ENCODE data around the gene DUOX1.

DUOX1 gene

GRCh38 chr15:45106002-45106790, 23.6 kb upstream of the DUOX1 start:
- DNase-seq (ENCODE audit: low spot score) = no peak

DNA sequence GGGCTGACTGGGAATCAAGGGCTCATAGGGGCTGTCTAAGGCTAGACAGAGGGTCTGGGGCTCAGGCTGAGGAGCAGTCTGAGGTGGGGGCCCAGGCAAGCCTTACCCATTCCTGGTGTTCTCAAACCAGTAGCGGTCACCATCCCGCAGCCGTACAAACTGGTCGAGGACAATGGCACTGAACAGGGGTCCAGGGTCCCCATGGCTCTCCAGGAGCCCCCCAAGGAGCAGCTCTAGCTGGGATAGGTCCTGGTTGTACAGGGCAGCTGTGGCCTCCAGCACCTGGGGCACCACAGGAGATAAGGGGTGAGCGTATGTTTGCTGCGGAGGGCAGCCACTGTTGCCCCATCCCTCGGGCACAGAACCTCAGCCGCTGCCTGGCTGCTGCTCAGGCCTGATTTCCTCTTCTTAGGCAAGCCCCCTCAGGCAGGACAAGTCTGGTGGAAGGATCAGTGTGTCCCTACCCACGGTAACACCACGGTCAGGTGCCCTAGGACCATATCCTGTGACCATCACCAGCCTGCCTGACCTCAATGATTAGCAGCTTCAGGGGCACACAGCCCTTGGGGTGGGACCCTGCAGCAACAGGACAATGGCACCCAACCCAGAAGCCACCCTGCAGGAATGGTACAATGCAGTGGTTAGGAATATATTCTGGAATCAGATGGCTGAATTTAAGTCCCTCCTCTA, 21.7 kb upstream of the DUOX1 start:
- no peak for DNase-seq (ENCODE audit: low spot score)

- no peak for DNase-seq (ENCODE audit: low spot score)
Observed at GRCh38 chr15:45110256-45110820, 19.5 kb upstream of the DUOX1 start.

DNA sequence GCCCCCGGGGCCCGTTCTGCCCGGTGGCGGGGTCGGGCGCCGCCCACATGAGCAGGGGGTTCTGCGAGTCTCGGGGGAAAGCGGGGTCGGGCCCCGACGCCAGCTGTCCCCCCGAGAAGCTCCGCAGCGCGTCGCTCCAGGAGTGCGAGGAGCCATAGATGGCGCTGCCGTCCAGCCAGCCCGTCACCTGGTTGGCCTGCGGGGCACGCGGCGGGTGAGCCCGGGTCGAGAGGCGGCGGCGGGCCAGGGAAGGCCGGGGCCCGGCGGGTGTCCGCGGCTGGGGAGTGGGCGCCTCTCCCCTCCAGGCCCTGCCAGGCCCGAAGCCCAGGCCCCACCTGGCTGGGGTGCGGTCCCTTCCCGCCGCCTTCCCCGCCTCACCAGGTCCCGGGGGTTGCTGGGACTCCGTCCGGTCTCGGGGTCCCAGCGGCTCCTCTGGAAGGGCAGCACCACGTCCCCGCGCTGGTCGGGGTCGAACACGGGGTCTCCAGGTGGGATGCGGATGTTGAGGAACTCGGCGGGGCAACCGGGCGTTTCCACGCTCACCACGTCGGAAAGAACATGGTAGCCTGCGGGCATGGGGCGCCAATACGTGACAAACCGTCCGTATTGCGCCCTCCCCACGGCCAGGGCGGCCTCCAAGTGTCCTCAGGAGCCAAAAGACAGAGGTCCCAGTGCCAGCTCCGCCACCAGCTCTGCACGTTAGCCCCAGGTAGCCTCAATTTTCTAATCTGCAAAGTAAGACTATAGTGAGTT, 18.2 kb upstream of the DUOX1 start:
- no peak for DNase-seq (ENCODE audit: low spot score)

DNA sequence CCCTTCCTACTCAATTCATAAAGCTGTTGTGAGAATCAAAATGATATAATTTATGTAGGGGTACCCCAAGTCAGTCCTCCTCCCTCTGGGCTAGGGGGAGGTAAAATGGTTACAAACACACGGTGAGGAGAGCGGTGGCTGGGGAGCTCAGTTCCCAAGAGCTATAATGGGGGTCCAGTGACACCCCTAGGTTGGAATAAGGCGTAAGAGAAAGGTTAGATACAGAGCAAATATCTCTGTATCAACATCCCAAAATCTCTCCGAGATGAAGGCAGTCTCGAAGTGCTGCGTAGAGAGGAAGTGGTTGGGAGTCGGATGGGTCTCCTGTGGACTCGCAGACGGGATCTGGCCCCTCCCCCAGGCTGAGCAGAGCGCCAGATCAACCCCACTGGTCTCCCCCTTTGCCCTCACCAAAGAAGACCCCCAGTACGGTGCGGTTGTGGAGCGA, 17.6 kb upstream of the DUOX1 start:
- DNase-seq (ENCODE audit: low spot score) = no peak

GRCh38 chr15:45112591-45113379, 17.0 kb upstream of the DUOX1 start:
- no peak for DNase-seq (ENCODE audit: low spot score)

DNA sequence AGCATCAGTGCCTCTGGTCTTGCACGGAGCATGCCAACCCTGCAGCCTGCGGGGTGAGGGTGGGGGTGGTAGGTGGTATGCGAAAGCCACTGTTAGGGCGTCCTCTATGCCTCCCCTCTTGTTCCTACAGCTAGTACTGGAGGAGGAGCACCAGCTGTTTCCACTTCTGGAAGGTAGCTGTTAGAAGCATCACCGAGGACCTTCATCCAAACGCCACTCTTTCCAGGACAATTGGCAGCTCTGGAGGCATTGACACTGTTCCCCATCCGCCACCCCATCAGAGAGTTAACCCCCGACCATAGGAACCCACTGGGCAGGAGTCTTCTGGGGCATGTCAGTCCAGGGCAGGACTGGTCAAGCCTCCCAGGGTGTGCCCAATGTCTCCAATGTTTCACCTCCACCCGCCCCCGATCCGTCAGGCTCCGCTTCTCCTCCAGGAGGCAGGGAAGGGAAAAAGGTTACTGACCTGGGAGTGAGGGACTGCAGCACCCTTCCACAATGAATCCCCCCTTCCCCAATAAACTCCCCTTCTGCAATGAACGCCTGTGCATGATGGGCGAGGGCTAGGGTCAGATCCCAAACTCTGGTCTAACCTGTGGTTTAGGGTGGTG, 16.3 kb upstream of the DUOX1 start:
- no peak for DNase-seq (ENCODE audit: low spot score)

GRCh38 chr15:45114076-45114750, 15.6 kb upstream of the DUOX1 start, which contains the start of the genes DUOX2 and DUOXA2:
Gene DUOX2 (minus strand): TSS chr15:45114172. CDS start chr15:45113411, 761 bp downstream.
Gene DUOXA2 (plus strand): TSS chr15:45114326. CDS start chr15:45114606, 280 bp downstream.
- DNase-seq (ENCODE audit: low spot score) = no peak

GRCh38 chr15:45114751-45115085, 15.1 kb upstream of the DUOX1 start:
- DNase-seq (ENCODE audit: low spot score) = no peak

GRCh38 chr15:45115312-45115820, 14.4 kb upstream of the DUOX1 start:
- no peak for DNase-seq (ENCODE audit: low spot score)

DNA sequence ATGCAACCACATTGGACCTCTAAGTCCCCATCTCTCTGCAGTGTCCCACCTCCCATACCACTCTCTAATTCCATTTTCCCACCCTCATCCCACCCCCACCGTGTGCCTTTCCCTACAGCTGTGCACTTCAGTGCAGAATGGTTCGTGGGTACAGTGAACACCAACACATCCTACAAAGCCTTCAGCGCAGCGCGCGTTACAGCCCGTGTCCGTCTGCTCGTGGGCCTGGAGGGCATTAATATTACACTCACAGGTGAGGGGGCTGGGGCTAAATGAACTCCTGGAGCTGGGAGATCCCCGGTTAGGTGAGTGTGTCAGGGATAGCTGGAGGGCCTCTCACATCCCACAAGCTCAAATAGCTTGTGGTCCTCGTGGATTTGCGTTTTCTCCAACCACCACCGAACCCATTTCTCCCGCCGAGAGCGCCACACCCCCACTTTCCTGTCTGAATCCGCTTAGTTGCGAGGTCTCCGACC, 13.8 kb upstream of the DUOX1 start:
- no peak for DNase-seq (ENCODE audit: low spot score)

- no peak for DNase-seq (ENCODE audit: low spot score)
Observed at GRCh38 chr15:45116482-45117307, 13.1 kb upstream of the DUOX1 start.

GRCh38 chr15:45117308-45118130, 12.3 kb upstream of the DUOX1 start:
- no peak for DNase-seq (ENCODE audit: low spot score)

DNA sequence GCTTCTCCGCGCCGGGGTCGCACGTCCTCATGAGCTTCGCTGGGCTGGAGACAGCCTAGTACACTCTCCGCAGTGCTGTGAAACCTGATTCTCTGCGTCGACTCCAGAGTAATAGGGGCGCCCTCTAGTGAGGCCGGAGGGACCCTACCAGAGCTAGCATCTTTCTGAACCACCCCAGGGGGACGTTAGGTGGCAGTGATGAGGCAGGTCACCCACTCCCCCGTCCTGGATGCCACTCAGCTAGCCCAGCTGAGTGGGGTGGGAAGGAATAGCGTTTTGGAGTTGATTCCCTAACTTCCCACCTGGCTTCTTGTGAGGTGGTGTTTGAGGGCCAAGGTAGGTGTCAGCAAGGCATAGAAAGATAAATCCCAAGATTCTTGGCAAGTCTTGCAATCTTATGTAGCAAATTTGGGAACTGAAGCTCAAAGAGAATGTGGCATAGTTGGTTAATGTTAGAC, 11.6 kb upstream of the DUOX1 start:
- DNase-seq (ENCODE audit: low spot score) = peak; percentile 91

DNA sequence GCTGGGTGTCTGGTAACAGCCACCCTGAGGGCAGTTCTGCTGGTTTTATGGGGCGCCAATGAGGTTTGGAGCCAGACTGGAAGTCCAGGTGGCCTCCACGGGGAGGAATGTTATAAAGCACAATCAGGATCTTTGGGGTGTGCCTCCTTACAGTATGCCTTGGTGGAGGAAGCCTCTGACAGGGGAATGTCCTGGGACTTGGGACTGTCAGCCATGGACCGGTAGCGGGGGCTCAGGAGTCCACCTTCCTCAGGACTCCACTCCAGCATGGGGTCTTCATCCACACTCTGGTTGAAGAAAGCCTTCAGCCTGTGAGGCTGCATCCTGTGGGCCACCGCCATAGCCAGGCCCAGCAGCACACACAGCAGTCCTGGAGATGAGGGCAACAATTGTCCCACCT, 10.8 kb upstream of the DUOX1 start:
- DNase-seq (ENCODE audit: low spot score) = no peak

- no peak for DNase-seq (ENCODE audit: low spot score)
Observed at GRCh38 chr15:45120081-45120972, 9.5 kb upstream of the DUOX1 start.

- no peak for DNase-seq (ENCODE audit: low spot score)
Observed at GRCh38 chr15:45121020-45121419, 8.8 kb upstream of the DUOX1 start.
